Measurements from ENCODE around the gene SLC41A1.

- no peak for TF ChIP-seq CTCF (IDR thresholded peaks at IDR 0.05; ENCODE audit: low read depth, low read length)
- no peak for TF ChIP-seq POLR2A (IDR thresholded peaks at IDR 0.05; ENCODE audit: extremely low read depth, insufficient read length)
- TF ChIP-seq MAX (IDR thresholded peaks at IDR 0.05; ENCODE audit: low read depth, low read length): peak; percentile 93
- TF ChIP-seq MYC (IDR thresholded peaks at IDR 0.05; ENCODE audit: low read depth, low read length): peak; percentile 91
Measured at GRCh38 chr1:205775015-205775716, 37.8 kb downstream of the SLC41A1 start, which contains the start of gene RAB29.

All from NB4 (cell line).